ENCODE measurements around the gene VPS33A. TPM values are rescaled to one million over a fixed set of nuclear protein-coding genes. Genes with fewer than 3 reads are reported as not detected.

Gene VPS33A
- total RNA-seq, result 10 to 100 TPM; 22.0 to 22.4 TPM

GRCh38 chr12:122266230-122266901 lies at the start of gene VPS33A:
Gene VPS33A (minus strand): TSS chr12:122266494. CDS start chr12:122266408, 86 bp downstream.
- ChIA-PET CTCF (interaction anchor here (0.6 to 1.8 kb wide), 9 partner anchors 22 to 211 kb away, joined by 3 to 6 read pairs (median 4); partner anchors contain the start of gene DIABLO), POLR2A (interaction anchor here (0.7 to 1.1 kb wide), 4 partner anchors 24 to 966 kb away, joined by 3 to 10 read pairs (median 4); partner anchors contain the start of gene DIABLO)
- H3K9me3 Mint-ChIP-seq (ENCODE audit: insufficient read depth), result no peaks in the 10 kb centered on the region
- ATAC-seq, result peak; percentile 88
- peak within 1 kb of the TSS; percentile 97 for H3K27ac Mint-ChIP-seq
- H3K4me1 Mint-ChIP-seq (ENCODE audit: low read depth), result peaks cover 21% of the 10 kb centered on the region
- H3K27me3 Mint-ChIP-seq (ENCODE audit: low read depth), result peaks cover 3% of the 10 kb centered on the region
- H3K36me3 Mint-ChIP-seq (ENCODE audit: low read depth), result peaks cover 22% of the 10 kb centered on the region
- peak; percentile 96 for DNase-seq
- H3K4me3 Mint-ChIP-seq, result peak within 1 kb of the TSS; percentile 94

- no peak for ATAC-seq
- H3K27ac Mint-ChIP-seq, result peak overlapping the region; percentile 16
- CTCF ChIA-PET, result interaction anchor here (1.3 to 1.7 kb wide), 2 partner anchors 22 to 68 kb away, joined by 3 to 4 read pairs; no protein-coding TSS in a partner anchor
- no peaks in the 10 kb centered on the region for H3K27me3 Mint-ChIP-seq (ENCODE audit: low read depth)
- no peak for DNase-seq
- POLR2A ChIA-PET, result no interaction called here
- H3K4me1 Mint-ChIP-seq (ENCODE audit: low read depth), result no peaks in the 10 kb centered on the region
- H3K9me3 Mint-ChIP-seq (ENCODE audit: insufficient read depth), result no peaks in the 10 kb centered on the region
- no peak overlapping the region for H3K4me3 Mint-ChIP-seq
- H3K36me3 Mint-ChIP-seq (ENCODE audit: low read depth), result peaks cover 28% of the 10 kb centered on the region
Observed at GRCh38 chr12:122312926-122313325, 46.6 kb upstream of the VPS33A start.

GRCh38 chr12:122311696-122312095 lies 45.4 kb upstream of the VPS33A start:
- DNase-seq (no peak), ATAC-seq (no peak)
- H3K36me3 Mint-ChIP-seq (ENCODE audit: low read depth), result peaks cover 24% of the 10 kb centered on the region
- POLR2A ChIA-PET, result no interaction called here
- no peaks in the 10 kb centered on the region for H3K4me1 Mint-ChIP-seq (ENCODE audit: low read depth)
- H3K9me3 Mint-ChIP-seq (ENCODE audit: insufficient read depth), result no peaks in the 10 kb centered on the region
- no peak overlapping the region for H3K4me3 Mint-ChIP-seq
- no peak overlapping the region for H3K27ac Mint-ChIP-seq
- CTCF ChIA-PET, result interaction anchor here (0.9 to 1.7 kb wide), 4 partner anchors 23 to 257 kb away, joined by 3 to 4 read pairs (median 3); no protein-coding TSS in a partner anchor
- no peaks in the 10 kb centered on the region for H3K27me3 Mint-ChIP-seq (ENCODE audit: low read depth)

GRCh38 chr12:122310626-122311333 lies 44.5 kb upstream of the VPS33A start:
- ATAC-seq (no peak), DNase-seq (no peak)
- Mint-ChIP-seq H3K9me3 (ENCODE audit: insufficient read depth) (no peaks in the 10 kb centered on the region), H3K36me3 (ENCODE audit: low read depth) (peaks cover 21% of the 10 kb centered on the region), H3K27me3 (ENCODE audit: low read depth) (no peaks in the 10 kb centered on the region), H3K4me1 (ENCODE audit: low read depth) (no peaks in the 10 kb centered on the region), H3K4me3 (no peak overlapping the region), H3K27ac (no peak overlapping the region)
- ChIA-PET CTCF (no interaction called here), POLR2A (no interaction called here)

GRCh38 chr12:122309564-122310121 lies 43.3 kb upstream of the VPS33A start:
- Mint-ChIP-seq H3K9me3 (ENCODE audit: insufficient read depth) (no peaks in the 10 kb centered on the region), H3K4me1 (ENCODE audit: low read depth) (no peaks in the 10 kb centered on the region), H3K4me3 (no peak overlapping the region), H3K27me3 (ENCODE audit: low read depth) (no peaks in the 10 kb centered on the region), H3K36me3 (ENCODE audit: low read depth) (peaks cover 15% of the 10 kb centered on the region), H3K27ac (no peak overlapping the region)
- ChIA-PET CTCF (interaction anchor here (0.7 to 1.5 kb wide), 2 partner anchors 27 to 162 kb away, joined by 3 to 5 read pairs; no protein-coding TSS in a partner anchor), POLR2A (no interaction called here)
- DNase-seq (no peak), ATAC-seq (no peak)

GRCh38 chr12:122308811-122309210 lies 42.5 kb upstream of the VPS33A start:
- POLR2A ChIA-PET, result no interaction called here
- ATAC-seq (no peak), DNase-seq (no peak)
- no peak overlapping the region for H3K4me3 Mint-ChIP-seq
- CTCF ChIA-PET, result interaction anchor here (0.9 to 1.5 kb wide), 2 partner anchors 28 to 97 kb away, joined by 3 to 5 read pairs; no protein-coding TSS in a partner anchor
- H3K4me1 Mint-ChIP-seq (ENCODE audit: low read depth), result no peaks in the 10 kb centered on the region
- H3K36me3 Mint-ChIP-seq (ENCODE audit: low read depth), result peaks cover 15% of the 10 kb centered on the region
- H3K27ac Mint-ChIP-seq, result no peak overlapping the region
- H3K27me3 Mint-ChIP-seq (ENCODE audit: low read depth), result no peaks in the 10 kb centered on the region
- H3K9me3 Mint-ChIP-seq (ENCODE audit: insufficient read depth), result no peaks in the 10 kb centered on the region

- H3K36me3 Mint-ChIP-seq (ENCODE audit: low read depth), result peaks cover 15% of the 10 kb centered on the region
Observed at GRCh38 chr12:122306407-122306806, 40.1 kb upstream of the VPS33A start.

GRCh38 chr12:122304924-122305323 lies 38.6 kb upstream of the VPS33A start:
- POLR2A ChIA-PET, result no interaction called here
- ATAC-seq (no peak), DNase-seq (no peak)
- Mint-ChIP-seq H3K27me3 (ENCODE audit: low read depth) (no peaks in the 10 kb centered on the region), H3K9me3 (ENCODE audit: insufficient read depth) (no peaks in the 10 kb centered on the region), H3K4me1 (ENCODE audit: low read depth) (no peaks in the 10 kb centered on the region), H3K36me3 (ENCODE audit: low read depth) (peaks cover 15% of the 10 kb centered on the region), H3K27ac (no peak overlapping the region), H3K4me3 (no peak overlapping the region)
- CTCF ChIA-PET, result interaction anchor here (1.2 kb wide), 1 partner anchor 51 kb away, joined by 3 read pairs; no protein-coding TSS in a partner anchor

More at GRCh38 chr12:122306407-122306806, 40.1 kb upstream of the VPS33A start:
- Mint-ChIP-seq H3K27me3 (ENCODE audit: low read depth) (no peaks in the 10 kb centered on the region), H3K4me3 (no peak overlapping the region), H3K9me3 (ENCODE audit: insufficient read depth) (no peaks in the 10 kb centered on the region), H3K27ac (no peak overlapping the region), H3K4me1 (ENCODE audit: low read depth) (no peaks in the 10 kb centered on the region)
- no peak for DNase-seq
- ChIA-PET CTCF (interaction anchor here (1.4 to 1.7 kb wide), 2 partner anchors 49 to 165 kb away, joined by 4 to 5 read pairs; no protein-coding TSS in a partner anchor), POLR2A (no interaction called here)
- ATAC-seq, result no peak

GRCh38 chr12:122303068-122303467 lies 36.8 kb upstream of the VPS33A start:
- CTCF ChIA-PET, result no interaction called here
- no peaks in the 10 kb centered on the region for H3K4me1 Mint-ChIP-seq (ENCODE audit: low read depth)
- DNase-seq, result no peak
- POLR2A ChIA-PET, result no interaction called here
- no peaks in the 10 kb centered on the region for H3K27me3 Mint-ChIP-seq (ENCODE audit: low read depth)
- no peak overlapping the region for H3K4me3 Mint-ChIP-seq
- H3K27ac Mint-ChIP-seq, result no peak overlapping the region
- no peaks in the 10 kb centered on the region for H3K9me3 Mint-ChIP-seq (ENCODE audit: insufficient read depth)
- ATAC-seq, result no peak
- H3K36me3 Mint-ChIP-seq (ENCODE audit: low read depth), result peaks cover 15% of the 10 kb centered on the region

GRCh38 chr12:122298071-122298748 lies 31.9 kb upstream of the VPS33A start:
- Mint-ChIP-seq H3K4me3 (no peak overlapping the region), H3K9me3 (ENCODE audit: insufficient read depth) (no peaks in the 10 kb centered on the region), H3K4me1 (ENCODE audit: low read depth) (peaks cover under 1% of the 10 kb centered on the region), H3K27me3 (ENCODE audit: low read depth) (no peaks in the 10 kb centered on the region), H3K27ac (no peak overlapping the region), H3K36me3 (ENCODE audit: low read depth) (peaks cover 27% of the 10 kb centered on the region)
- POLR2A ChIA-PET, result no interaction called here
- DNase-seq (no peak), ATAC-seq (no peak)
- CTCF ChIA-PET, result interaction anchor here (1.4 kb wide), 1 partner anchor 58 kb away, joined by 4 read pairs; no protein-coding TSS in a partner anchor

- Mint-ChIP-seq H3K36me3 (ENCODE audit: low read depth) (peaks cover 31% of the 10 kb centered on the region), H3K27me3 (ENCODE audit: low read depth) (no peaks in the 10 kb centered on the region), H3K4me1 (ENCODE audit: low read depth) (peaks cover 4% of the 10 kb centered on the region), H3K9me3 (ENCODE audit: insufficient read depth) (no peaks in the 10 kb centered on the region), H3K4me3 (no peak overlapping the region), H3K27ac (no peak overlapping the region)
- no peak for ATAC-seq
- ChIA-PET CTCF (interaction anchor here (1.4 kb wide), 1 partner anchor 59 kb away, joined by 4 read pairs; no protein-coding TSS in a partner anchor), POLR2A (no interaction called here)
- no peak for DNase-seq
Observed at GRCh38 chr12:122297494-122297893, 31.2 kb upstream of the VPS33A start.
